GM23248 (cell line): ENCODE data around the gene INPPL1.

Source experiments
- EZH2 ChIP-seq: fragments of 200-600 bp; sonication (generic); IDR thresholded peaks from 2 replicates; pipeline ENCODE4 v1.6.1; 2018; ENCODE audit warnings: antibody characterized with exemption, mild to moderate bottlenecking; ENCODE audit not compliant: insufficient read depth, poor library complexity, severe bottlenecking
- EZH2phosphoT487 ChIP-seq: fragments of 200-600 bp; sonication (generic); IDR thresholded peaks from 2 replicates; pipeline ENCODE4 v1.6.1; 2018; ENCODE audit warnings: antibody characterized with exemption, moderate library complexity, mild to moderate bottlenecking, low read depth; ENCODE audit not compliant: insufficient read depth

DNA sequence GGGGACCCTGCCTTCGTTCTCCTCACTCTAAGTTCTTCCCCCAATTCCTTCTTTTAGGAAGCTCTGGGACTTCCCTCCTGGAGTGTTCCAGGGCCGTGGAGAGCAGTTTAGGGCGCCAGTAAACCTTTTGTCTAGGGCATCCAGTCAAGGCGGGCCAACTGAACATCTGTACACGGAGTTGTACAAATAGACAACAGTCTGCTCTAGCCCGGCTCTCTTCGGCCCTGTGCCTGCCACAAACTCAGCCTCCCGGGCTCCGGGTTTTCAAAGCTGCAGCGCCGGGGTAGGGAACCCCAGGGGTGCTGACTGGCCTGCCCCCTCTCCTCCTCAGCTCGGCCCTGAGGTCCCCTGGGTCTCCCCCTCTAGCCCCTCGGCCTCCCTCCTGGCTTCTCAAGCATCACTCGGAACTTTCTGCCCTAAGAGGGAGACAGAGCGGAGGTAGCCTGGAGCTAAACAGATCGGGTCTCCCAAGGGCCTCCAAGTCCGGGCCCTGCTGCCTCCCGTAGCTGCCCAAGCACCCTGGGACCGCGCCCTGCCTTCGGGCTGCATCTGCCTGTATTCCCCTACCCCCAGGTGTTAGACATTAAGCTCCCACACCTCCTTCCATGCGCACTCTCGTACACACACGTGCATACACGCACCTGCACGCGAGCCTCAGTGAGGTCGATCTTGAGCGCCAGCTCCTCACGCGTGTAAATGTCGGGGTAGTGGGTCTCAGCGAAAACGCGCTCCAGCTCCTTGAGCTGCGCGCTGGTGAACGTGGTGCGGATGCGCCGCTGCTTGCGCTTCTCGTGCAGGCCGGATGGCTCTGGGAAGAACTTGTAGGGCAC, 16.1 kb downstream of the INPPL1 start:
- TF ChIP-seq EZH2phosphoT487 (no peak), EZH2 (no peak)
